Stimulated activated CD8-positive, alpha-beta memory T cell treated with anti-CD3 and anti-CD28 coated beads, Interleukin-7, amount 100 ng/mL, for 4 hours (primary cell): ENCODE results near the gene BHLHE23.
"Not testable (repeated sequence)": the region's sequence is repeated elsewhere in the genome, so short reads cannot be mapped to it uniquely, and the experiment has no call there.

ENCODE experiments used
- DNase-seq, 2 donors: peaks; one replicate each; pipeline ENCODE4 v3.0.0-alpha.2; 2020; ENCODE audit warnings: low read depth in 2 of 2

The BHLHE23 gene

DNA sequence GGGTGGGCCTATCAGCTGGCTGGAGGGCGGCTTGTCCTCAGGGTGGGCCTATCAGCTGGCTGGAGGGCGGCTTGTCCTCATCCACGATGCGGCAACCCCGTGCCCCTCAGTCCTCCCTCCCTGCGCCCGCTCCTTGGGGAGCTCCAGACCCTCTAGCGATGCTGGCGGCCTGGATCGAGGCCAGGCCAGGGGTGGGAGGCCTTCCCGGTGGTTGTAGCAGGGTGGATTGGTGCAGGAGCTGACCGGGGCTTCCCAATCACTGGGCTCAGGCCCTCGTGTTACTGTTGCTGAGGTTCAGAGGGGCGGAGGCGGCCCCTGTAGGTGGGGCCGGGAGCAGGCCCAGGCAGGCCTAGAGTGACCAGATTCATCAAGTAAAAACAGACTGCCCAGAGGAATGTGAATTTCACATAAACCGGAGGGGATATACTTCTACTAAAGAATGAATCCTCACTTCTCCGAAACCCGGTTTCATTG is 45.4 kb downstream of the BHLHE23 start:
- DNase-seq = no peak

DNA sequence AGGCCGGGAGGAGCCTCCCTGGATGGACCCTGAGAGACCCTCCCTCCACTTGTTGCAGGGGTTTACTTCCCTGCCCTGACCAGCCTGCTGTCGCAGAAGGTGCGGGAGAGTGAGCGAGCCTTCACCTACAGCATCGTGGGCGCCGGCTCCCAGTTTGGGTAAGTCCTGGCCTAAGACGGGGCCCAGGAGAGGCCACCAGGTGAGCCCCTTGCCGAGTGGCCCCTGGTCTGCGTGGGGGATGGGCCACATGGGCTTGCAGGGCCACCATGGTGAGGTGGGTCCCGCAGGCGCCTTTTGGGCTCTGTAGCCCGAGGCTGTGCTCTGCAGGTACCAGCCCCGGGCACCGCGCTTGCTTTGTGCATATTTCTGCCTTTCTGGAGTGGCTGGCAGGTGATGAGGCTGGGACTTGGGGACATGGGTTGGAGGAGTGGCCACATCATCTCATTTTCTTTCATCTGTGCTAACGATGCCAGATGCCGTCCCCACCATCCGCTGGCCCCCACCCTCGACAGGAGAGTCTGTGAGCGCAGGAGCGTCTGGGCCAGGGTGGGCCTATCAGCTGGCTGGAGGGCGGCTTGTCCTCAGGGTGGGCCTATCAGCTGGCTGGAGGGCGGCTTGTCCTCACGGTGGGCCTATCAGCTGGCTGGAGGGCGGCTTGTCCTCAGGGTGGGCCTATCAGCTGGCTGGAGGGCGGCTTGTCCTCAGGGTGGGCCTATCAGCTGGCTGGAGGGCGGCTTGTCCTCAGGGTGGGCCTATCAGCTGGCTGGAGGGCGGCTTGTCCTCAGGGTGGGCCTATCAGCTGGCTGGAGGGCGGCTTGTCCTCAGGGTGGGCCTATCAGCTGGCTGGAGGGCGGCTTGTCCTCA is 46.1 kb downstream of the BHLHE23 start:
- DNase-seq = not testable (repeated sequence)

DNA sequence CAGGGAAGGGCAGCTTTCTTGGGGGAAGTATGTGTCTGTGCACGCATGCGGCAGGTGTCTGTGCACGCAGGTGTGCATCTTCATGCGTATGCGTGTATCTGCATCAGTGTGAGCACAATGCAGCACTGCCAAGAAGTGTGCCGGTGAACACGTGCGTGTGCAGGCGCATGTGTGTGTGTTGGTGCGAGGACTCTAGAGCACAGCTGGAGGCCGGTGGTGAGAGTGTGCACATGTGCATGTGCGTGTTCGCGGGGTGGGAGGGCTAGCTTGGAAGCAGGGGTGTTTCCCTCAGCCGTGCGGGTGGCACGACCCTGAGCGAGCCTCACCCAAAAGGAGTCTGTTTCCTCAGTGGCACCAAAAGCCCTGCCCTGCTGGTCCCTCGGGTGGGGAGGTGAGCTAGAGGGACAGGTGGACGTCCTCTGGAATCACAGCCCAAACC is 46.7 kb downstream of the BHLHE23 start:
- no peak for DNase-seq

GRCh38 chr20:62959101-62959971 is 47.4 kb downstream of the BHLHE23 start:
- no peak for DNase-seq

DNA sequence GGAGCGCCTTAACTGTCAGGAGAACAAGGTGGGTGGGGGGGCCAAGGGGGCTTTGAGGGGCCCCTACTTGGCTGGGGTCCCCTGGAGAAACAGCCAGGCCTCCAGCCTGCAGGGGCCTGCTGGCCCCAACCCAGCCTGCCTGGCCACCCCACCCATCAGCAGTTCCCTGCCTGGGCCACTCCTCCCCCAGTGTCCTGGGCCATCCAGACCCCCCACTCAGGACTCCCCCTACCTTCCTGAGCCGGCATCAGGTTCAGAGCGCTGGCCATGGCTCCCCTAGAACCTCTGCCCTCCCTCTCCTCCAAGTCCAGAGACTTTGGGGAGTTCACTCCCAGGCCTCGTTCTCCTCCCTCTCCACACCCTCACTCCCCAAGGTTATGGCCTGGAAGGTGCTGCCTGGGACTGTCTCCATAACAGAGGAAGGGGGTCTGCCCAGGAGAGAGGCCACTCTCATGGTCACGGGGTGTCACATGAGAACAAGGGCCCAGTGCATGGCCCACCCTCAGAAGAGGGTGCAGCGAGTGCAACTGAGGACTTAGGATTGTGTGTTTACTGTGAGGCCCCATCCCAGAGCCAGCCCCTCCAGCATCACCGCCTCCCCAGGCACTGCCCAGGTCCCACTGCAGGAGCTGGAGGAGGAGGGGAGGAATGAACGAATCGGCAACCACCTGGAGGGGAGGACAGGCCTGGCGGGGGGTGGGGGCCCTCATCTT is 48.2 kb downstream of the BHLHE23 start:
- no peak for DNase-seq

GRCh38 chr20:62957136-62958117 is 49.3 kb downstream of the BHLHE23 start:
- DNase-seq = no peak

DNA sequence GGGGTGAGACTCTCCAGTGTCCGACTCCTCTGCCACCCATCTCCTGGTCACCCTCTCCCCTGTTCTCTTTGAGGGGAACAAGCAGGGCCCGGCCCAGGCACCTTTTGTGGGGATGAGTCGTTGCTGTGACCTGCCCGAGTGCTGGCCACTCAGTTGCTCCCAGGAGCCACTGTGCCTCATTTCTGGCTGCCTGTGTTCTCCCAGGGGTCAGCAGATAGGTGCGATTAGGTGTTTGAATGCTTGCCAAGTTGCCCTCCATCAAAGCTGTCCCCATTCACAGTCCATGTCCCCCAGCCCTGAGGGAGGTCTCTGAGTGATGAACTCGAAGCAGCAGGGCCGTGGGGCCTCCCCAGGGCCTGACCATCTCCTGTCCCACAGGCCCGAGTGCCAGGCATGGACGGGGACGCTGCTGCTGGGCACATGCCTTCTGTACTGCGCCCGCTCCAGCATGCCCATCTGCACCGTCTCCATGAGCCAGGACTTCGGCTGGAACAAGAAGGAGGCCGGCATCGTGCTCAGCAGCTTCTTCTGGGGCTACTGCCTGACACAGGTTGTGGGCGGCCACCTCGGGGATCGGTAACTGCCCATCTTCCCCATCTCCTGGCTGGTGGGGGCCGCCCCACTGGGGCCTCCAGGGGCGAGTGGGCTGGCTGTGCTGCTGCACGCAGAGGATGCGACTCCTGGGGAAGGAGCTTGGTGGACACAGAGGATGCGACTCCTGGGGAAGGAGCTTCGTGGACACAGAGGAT is 50.2 kb downstream of the BHLHE23 start:
- DNase-seq = no peak
